Forelimb muscle (tissue), 1 donor: ENCODE measurements around the gene KSR1. TPM values are rescaled to one million over a fixed set of nuclear protein-coding genes. Genes with fewer than 3 reads are reported as not detected.
"Not testable (repeated sequence)": the region's sequence is repeated elsewhere in the genome, so short reads cannot be mapped to it uniquely, and the experiment has no call there.

Experiments used
- DNase-seq: peaks from one replicate; pipeline ENCODE4 v3.0.0-alpha.2; 2013; ENCODE audit warnings: low read depth
- polyA plus RNA-seq: library from polyadenylated mRNA; unstranded; fragments of 120-200 nt; gene quantifications from one replicate; pipeline ENCODE4 v1.2.1, GENCODE V29; 2013; ENCODE audit not compliant: insufficient read length

Gene KSR1
- polyA plus RNA-seq, 1 donor = 104 TPM

DNA sequence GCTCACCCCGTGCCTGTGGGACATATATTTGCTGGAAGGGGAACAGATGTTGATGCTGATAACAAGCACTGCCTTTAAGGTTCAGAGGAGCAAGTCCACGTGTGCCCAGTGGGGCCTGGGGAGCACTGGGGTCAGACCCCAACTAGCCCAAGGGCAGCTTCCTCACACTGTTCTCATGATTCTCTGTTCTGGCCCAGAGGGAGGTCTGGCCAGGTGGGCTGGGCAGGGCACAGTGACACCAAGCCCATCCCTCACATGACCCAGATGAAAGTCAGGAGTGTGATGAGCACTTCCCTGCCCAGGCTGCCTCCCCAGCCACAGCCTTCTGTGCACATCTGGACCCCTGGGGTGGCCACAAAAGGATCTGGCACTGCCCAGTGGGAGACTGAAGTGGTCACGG is 29.8 kb upstream of the KSR1 start:
- DNase-seq = not testable (repeated sequence)

DNA sequence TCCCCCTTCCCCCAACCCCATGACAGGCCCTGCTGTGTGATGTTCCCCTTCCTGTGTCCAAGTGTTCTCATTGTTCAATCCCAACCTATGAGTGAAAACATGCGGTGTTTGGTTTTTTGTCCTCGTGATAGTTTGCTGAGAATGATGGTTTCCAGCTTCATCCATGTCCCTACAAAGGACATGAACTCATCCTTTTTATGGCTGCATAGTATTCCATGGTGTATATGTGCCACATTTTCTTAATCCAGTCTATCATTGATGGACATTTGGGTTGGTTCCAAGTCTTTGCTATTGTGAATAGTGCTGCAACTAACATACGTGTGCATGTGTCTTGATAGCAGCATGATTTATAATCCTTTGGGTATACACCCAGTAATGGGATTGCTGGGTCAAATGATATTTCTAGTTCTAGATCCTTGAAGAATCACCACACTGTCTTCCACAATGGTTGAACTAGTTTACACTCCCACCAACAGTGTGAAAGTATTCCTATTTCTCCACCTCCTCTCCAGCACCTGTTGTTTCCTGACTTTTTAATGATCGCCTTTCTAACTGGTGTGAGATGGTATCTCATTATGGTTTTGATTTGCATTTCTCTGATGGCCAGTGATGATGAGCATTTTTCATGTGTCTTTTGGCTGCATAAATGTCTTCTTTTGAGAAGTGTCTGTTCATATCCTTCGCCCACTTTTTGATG is 28.9 kb upstream of the KSR1 start:
- DNase-seq = not testable (repeated sequence)

DNA sequence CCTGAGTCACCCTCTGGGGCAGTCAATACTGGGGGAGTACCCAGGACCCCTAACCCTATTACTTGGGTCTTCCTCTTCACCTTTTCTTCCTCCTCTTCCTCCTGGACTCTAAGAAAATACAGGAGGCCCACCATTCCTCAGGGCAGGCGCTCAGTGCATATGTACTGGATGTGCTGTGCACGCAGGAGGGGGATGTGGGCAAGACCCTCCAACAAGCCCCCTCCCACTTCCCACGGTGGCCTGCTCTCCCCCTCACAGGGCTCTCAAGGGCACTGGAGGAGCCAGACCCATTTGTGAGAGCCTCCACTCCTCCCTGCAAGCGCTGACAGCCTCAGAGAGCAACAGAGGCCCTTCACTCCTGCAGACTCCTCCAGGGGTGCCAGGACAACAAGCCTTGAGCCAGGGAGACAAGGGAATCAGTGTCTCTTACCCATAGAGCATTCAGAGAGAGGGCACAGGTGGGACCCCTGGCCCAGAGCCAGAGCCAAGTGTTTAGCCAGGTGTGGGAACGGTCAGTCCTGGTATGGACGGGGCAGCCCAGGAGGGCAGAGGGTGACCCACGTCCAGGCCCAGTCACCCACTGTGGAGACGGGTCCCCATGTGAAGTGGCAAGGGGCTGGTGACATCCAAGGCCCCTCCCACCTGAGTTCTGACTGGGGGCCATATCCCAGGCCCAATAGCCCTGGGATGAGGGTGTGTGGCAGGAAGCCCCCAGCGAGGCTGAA is 27.3 kb upstream of the KSR1 start:
- no peak for DNase-seq

DNA sequence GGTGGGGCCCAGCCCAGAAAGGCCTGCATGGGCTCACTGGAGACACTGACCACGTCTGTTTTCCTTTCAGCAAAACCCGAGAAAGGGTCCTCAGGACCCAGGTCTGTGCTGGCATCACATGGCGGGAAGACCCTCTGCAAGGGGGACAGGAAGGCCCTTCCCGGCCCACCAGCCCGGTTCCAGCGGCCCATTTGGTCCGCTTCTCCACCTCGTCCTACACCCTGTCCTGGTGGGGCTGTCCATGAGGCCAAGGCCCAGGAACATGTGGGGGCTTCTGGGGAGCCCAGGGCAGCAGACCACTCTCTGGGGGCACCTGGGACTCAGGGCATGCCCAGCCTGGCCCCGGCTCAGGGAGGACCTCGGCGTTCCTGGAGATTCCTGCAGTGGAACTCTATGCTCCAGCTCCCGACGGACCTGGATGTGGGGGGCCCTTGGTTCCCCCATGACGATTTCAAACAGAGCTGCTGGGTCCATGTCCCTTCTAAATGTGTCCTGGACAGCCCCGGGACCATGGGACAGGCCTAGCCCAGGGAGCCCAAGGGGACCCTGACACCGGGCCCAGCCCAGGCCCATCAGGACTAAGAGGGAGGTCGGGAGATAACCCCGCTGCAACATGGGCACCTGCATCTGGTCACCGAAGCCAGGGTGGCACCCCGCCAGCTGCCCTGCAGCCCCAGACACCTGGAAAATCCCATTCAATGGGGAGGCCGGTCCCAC is 26.4 kb upstream of the KSR1 start:
- DNase-seq = no peak

DNA sequence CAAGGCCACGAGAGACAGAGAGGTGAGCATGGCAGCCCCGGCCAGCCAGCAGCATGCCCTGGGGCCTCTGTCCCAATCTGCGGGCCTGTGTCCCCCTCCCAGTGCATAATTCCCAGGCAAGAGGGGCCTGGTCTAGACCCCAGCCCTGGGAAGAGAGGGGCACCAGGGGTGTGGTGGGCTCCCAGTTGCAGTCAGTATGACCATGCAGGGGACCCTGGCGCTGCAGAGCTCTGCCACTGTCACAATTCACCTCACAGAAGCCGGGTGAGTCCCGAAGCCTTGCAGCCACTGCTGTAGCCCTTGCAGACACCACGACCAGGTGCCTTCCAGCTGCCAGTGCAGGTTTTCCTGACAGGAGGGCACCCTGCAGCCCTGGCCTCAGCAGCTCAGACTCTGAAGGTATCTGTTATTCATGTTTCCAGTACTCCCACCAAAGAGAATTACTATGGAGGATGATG is 25.8 kb upstream of the KSR1 start:
- DNase-seq = no peak

DNA sequence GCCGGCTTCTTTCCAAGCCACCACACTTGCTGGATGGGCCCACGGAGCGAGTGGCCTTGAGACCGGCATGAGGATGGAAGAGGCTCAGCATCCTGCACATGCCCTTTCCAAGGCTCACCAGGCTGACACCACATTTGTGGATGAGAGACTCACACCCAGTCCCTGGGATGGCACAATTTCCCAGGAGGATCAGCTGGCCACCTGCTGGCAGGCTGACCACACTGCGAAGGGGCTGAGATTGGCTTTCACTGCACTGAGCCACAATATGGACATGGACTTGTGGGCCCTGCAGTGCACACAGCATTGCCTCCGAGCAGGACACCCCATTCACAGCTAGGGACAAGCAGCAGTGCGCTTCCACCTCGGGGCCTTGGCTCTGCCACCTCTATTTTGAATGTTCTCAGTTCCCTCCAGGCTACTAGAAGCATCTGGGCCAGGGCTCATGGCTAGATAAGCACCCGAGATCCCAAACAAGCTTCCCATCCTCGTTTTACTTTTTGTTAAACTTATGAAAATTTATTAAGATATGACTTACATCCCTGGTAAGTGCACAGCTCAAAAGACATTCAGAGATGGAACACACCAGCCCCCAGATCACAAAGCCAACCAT is 25.3 kb upstream of the KSR1 start:
- DNase-seq = no peak

DNA sequence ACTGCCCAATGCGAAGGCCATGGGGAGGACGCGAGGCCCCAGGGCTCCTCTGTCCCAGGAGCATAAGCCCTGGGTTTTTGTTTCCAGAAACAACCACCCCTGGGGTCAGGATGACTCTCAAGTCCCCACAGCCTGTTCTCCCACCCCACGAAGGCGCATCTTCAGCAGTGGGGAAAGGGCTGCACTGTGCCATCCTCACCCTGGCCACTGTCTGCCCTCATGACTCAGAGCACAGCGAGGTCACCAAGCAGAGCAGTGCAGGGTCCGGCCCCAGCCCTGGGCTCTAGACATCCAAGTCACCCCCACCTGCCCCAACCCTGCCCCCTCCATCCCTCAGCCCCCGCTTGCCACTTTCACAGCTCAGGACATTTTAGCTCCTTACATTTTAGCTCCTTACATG is 22.7 kb upstream of the KSR1 start:
- DNase-seq = no peak

DNA sequence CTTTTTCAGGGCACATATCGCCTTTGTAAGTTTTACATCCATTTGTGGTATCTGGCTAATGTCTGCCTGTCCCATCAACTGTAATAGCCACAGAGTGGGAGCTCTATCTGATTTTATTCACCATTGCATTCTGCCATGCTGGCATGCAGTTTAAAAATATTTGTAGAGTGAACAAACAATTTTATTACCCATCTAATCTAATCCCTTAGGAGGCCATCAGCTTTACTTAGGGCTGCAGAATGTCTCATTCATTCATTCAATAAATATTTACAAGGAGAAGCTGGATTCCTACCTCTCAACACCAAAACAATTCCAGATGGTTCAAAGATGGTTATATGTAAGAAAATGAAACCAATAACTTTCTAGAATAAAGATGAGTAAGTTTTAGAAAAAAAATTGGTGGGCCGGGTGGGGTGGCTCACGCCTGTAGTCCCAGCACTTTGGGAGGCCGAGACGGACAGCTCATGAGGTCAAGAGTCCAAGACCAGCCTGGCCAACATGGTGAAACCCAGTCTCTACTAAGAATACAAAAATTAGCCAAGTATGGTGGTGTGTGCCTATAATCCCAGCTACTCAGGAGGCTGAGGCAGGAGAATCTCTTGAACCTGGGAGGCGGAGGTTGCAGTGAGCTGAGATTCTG is 20.7 kb upstream of the KSR1 start:
- not testable (repeated sequence) for DNase-seq

DNA sequence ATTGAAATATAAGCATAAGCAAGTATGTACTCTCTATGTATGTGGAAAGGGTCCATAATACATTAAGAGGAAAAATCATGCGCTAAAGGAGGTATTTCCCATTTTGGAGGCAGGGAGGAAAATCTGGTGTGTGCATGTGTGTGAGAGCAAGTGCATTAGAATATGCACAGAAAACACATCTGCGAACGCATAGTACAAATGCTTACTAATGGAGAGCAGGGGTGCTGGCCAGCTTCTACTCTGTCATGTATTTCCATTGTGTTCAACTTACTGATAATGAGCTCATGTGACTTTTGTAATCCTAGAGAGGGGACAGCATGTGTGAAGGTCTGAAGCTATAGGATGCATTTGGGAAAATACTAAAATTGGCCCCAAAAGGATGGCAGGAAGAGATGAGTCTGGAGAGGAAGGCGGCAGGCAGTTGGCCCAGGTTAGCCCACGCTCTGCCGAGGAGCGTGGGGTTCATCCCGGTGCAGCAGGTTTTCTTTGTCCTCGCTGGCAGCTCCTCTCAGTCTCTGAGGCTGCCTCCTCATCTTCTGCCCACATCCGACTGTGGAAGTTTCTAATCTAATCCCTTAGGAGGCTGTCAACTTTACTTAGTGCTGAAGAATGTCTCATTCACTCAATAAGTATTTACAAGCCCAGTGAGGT is 17.8 kb upstream of the KSR1 start:
- no peak for DNase-seq

DNA sequence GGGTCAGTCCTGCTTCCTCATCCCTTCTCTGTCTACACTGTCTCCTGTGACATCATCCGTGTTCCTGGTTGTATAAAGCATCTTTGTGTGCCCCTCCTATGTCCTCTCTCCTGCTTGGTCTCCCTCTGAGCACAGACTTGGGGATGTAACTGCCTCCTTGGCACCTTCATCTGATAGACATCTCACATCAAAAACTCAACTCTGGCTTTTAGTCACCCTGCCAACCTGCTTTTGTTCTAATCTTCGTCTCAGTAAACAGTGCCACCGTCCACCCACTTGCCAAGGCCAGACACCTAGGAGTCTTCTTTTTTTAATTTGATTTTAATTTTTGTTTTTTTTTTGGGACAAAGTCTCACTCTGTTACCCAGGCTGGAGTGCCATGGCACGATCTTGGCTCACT is 16.9 kb upstream of the KSR1 start:
- no peak for DNase-seq

DNA sequence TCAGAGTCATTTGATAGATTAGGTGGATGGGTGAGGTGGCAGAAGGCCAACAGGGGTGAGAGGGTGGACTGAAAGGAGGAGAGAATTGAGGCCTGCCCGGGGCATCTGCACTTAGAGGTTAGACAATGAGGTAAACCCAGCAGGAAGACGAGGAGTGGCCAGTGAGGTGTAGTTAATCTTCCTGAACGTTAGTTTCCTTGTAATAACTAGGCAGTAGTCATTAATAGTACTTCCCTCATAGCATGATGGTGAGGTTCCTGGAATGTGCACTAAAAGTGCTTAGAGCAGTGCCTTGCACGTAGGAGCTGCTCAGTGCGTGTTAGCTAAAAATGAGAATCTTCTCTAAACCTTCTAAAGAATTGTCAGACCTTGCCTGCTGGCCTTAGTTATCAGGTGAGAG is 13.5 kb upstream of the KSR1 start:
- no peak for DNase-seq

DNA sequence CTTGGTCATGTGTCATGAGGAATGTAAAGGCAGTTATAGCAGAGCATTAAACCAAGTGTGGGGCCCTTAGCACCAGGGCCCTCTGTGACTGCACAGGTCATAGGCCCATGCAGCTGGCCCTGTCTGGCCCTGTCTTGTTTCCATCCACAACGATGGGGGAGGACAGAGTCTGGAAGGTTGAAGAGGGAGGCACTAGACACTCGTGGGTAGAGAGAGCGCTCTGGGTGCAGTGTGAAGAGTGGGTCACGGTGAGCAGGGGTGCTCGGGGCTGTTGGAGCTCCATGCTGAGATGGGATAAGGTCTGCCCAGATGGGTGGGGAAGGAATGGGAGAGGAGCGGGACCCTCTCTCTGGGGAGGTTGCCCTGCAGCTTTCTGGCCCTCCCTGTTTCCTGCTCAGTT is 12.8 kb upstream of the KSR1 start:
- DNase-seq = no peak

DNA sequence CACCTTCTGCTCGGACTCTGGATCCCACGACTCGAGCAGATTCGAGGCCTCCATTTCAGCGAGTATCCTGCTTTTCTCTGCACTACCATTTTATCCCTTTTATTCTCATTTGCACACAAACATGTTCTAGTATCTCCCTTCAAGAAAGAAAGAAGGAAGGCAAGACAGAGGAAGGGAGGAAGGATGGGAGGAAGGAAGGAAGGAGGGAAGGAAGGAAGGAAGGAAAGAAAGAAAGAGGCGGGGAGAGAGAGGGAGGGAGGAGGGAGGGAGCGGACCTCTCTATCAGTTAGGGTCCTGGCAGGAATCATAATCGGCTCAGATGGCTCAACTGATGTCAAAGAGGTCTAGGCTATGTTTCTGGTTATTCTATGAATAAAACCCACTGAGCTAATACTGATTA is 10.3 kb upstream of the KSR1 start:
- DNase-seq = no peak

DNA sequence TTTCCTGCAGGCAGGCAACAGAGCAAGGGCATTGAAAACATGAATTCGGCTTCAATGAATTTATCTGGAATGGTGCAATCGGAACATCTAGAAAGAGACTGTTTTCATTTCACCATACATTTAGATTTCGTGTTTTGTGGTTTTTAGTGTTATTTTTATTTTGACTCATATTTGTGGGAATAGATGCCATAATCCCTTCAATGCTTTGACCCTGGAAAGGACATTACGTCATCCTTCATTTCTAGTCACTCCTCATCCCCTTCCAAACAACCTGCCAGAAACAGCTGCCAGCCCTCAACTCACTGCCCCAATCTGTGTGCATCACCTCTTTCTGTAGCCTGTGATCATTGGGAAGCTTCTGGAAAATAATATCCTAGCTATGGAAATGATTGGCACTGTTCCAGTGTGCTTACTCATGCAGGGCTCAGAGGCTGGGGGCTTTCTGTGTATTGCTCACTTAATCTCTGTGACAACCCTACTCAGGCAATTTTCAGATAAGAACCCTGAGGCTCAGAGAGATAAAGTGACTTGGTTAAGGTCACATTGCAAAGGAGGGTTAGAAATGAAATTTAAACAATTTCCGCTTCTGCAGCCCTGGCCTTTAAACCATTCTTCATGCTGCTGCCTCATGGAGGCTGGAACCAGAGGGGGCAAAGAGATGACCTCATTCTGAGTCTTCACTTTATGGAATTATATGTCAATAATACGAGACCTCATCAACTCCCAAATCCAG is 9.5 kb upstream of the KSR1 start:
- DNase-seq = no peak

DNA sequence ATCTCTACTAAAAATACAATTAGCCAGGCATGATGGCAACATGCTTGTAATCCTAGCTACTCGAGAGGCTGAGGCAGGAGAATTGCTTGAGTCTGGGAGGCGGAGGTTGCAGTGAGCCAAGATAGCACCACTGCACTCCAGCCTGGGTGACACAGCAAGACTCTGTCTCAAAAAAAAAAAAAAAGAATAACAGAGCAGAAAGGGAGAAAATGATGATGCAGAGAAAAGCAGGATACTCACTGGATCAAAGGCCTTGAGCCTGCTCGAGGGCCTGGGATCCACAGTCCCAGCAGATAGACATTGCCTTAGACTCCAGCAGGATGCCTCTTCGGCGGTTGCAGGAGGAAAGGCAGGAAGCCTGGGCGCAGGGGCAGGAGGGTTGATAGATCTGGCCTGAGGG is 7.7 kb upstream of the KSR1 start:
- DNase-seq = not testable (repeated sequence)

DNA sequence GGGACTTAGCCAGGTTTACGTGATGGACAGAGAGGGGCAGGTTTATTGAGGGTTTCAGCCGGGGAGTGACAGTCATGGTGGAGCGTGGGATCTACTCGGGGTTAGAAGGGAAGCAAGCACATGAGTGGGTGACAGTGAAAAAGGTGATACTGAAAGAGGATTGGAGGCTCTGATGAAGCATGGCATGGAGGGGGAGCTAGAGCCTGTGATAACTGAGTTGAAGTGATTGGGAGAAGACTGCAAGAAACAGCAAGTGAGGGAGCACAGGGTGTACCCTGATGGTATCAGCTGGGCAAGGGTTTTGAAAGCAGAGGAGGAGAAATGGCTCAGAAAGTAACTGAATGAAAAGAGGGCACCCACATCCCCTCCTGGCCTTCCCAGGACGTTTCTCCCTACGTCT is 6.7 kb upstream of the KSR1 start:
- no peak for DNase-seq

DNA sequence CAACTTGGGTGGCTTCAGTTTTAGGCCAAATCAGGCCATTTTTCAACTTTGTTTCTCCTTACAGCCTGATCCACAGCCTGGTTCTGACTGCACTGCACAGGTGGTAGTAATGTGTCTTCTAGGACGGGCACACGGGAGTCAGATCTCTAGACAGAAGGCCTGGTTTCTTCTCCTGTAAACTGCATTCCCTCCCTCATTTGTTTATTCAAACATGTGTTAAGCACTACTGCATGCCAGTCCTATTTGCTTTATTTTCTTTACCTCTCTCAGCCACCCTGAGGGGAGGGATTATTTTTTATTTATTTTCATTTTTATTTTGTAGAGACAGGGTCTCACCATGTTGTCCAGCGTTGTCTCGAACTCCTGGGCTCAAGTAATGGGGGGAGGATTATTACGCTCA is 6.3 kb upstream of the KSR1 start:
- no peak for DNase-seq

DNA sequence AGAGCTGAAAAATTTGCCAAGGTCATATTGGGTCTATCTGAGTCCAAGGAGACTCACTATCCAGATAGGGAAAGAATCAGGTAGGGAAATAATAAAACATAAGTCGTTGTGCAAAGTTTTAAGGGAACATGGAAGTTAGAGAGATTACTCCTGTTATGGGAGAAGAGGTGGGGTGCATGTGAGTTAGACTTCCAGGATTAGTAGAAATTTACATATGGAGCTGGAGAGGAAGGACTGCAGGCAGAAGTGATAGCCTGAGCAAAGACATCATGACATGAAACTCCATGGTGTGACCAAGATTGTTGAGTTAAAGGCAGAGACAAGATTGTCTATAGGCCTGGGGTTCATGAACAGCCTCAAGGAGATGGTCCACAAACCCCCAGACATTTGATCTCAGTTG is 5.8 kb upstream of the KSR1 start:
- DNase-seq = no peak

DNA sequence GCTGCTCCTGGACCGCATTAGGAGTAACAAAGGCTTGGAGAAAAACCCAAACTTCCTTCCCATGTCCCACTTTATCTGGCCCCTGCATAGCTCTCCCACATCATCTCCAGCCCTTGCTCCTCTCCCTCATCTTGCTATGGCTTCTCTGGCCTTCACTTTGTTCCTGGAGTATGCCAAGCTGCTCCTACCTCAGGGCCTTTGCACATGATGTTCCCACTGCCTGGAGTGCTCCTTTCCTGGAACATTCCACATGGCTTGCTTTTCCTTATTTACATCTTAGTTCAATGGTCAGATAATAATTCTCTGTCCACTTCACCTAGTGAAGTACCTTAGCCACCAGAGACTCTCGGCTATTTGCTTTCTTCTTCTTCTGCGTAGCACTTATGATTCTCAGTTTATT is 4.3 kb upstream of the KSR1 start:
- DNase-seq = no peak

DNA sequence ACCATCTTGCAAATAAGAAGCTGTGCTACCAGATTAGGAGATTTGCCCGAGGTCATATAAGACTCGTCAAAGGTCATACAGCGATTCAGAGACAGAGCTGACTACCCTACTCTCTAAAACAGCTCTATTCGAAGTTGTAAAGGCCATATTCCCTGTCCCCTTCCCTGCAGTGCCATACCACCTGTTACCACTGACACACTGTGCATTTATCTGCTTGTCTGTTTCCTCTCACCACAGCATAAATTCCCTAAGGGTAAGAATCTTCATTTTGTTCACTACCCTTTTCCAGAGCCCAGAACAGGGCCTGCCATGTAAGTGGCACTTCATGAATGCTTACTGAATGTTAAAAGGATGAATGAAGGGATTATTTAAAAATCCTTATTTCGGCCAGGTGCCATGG is 3.4 kb upstream of the KSR1 start:
- no peak for DNase-seq

DNA sequence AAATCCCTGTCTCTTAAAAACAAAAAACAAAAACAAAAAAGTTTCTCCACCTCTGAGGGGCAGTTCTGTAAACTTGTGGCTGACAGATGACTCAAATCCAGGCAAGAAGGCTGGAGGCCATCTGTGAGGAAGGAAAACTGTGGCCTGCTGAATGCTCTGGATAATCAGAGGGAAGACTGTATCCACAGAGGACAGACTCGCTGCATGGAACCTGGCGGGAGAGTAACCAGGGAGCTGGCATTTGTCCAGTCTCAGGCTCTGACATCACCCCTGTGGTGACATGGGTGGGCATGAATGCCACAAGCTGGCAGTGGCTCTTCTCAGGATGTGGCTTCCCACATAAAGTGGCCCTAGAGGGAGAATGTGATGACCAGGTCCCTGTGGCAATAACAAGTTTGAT is 2.8 kb upstream of the KSR1 start:
- no peak for DNase-seq
